Activated CD8-positive, alpha-beta memory T cell treated with anti-CD3 and anti-CD28 coated beads for 4 hours (primary cell): ENCODE measurements around the gene ANKRD33B.
"Not testable (repeated sequence)": the region's sequence is repeated elsewhere in the genome, so short reads cannot be mapped to it uniquely, and the experiment has no call there.

ENCODE experiments used
- DNase-seq, 2 donors: peaks; one replicate each; pipeline ENCODE4 v3.0.0-alpha.2; 2020; ENCODE audit warnings: low read depth in 2 of 2

ANKRD33B gene

GRCh38 chr5:10556893-10557746, 6.8 kb upstream of the ANKRD33B start:
- DNase-seq = no peak

DNA sequence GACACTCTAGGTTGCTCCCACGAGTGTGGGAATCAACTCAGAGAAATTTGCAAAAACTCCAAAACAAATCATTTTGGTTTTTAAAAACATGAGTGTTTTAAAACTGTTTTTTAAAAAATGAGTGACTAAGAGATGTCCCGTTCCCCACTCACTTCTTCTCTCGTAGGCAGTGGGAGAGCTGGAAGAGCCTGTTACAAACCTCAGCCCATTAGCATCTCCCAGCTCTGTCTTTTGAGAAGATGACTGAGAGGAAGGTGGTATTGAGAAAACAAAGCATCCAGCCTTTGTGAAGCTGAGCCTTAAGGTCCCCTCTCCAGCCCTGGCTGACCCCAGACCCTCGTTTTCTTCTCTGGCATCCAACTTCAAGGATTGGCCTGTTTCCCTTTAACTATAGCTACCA, 4.7 kb upstream of the ANKRD33B start:
- no peak for DNase-seq

GRCh38 chr5:10559871-10560270, 4.0 kb upstream of the ANKRD33B start:
- no peak for DNase-seq

DNA sequence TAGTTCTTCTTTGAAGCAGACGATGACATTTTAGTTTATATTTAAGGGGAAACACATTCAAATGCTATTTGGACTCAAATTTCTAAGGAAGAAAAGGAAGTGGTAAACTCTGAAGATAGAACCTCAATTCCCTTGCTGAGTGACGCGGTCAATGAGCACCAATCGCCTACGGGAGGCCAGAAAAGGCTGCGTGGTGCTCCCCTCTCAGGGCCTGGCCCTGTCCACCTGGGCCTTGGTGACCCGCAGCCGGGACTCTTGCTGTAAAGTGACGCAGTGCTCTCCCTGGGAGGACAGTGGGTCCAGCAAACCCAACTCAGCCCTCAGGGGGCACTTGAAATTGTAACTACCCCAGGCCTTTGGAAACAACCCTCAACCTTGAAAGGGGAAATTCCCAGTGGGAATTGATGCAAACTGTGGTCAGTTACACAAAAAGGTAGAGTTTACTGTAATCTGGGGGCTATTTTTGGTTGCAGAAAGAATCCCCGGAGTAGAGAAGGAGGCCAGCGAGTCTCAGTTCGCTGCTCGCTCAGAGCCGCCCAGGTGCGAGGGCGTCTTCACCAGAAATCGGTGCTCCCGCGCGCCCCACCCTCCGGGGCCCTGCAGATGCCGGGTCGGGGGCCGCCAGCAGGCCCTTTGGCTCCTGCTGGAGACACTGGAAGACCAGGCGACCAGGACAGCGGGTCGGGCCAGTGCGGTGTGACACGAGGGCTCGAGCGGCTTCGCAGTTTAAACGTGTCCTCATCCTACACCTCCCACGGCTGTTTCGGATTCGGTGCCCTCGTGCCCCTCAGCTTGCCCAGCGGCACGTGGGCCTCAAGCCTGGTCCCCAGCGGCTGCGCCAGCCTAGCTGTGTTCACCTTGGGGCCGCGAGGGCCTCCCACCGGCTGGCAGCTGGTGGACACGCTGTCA, 1.4 kb upstream of the ANKRD33B start:
- DNase-seq = no peak

- no peak for DNase-seq
Measured at GRCh38 chr5:10563110-10563944, 543 bp upstream of the ANKRD33B start.

DNA sequence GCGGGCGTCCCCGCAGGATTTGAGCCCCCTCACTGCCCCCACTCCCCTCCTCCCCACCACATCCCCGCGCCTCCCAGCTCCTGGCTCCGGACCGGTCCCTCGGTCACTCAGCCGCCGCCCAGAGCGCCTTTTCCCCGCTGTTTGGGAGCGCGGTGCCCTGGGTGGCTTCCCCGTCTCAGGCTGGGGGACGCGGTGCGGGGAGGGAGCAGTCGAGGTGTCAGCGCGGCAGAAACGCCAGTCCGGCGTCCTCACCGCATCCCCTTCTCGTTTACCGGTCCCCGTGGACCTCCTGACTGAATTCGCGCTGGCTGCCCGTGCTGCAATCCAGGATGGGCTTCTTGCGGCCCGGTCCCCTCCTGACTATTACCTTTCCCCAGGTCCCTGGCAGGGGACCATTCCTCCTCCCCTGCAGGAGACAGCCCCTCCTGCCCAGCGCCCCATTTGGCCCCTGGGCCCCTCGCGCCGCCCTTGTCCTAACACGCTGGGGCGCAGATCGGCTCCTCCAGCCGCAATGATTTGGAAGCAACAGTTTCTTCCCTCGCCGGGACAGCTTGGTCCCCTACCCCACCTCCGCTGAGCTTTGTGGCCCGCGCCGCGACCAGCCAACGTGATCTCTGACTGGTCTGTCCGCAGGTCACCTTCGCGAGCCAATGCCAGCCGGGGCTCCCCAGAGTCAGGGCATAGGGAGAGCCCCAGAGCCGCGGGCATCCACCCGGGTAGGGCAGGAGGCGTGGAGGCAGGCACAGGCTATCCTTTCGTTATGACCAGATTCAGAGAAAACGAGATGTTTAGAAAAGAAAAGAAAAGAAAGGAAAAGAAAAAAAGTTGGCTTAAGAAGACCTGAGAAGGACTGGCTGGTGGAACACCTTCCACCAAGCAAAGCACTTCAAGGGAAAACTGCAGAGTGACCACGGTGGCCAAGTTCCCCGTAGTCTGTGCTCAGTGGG, 1.2 kb downstream of the ANKRD33B start:
- no peak for DNase-seq

DNA sequence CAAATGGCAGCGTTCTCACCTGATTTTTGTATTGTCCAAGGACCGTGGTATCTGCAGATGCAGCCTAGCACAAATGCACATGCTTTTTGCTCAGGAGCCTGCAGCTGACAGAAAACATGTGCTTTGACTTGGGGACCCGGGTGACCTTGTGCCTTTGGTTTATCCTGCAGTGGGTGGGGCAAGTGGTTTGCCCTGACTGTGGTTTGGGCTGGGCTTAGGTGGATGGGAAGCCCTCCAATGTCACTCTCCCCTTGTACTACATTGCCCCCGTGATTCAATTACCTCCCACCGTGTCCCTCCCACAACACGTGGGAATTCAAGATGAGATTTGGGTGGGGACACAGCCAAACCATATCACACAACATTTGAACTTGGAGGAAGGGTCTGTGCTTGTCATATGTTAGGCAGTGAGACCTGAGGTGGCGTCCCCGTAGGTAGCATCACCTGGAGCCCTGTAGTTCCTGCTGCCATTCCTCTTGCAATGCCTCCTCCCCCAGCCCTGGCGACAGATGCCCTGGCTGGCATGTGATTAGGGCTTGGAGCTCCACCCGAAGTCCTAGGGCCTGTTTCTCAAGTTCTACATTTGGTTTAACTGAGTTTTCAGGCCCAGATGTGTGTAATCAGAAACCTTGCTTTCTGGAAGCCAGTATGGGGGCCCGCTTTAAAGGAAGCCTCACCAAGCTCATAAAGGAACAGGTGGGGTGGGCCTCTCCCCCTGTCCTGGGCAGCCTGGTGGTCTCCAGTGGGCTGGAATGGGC, 2.1 kb downstream of the ANKRD33B start:
- DNase-seq = no peak

DNA sequence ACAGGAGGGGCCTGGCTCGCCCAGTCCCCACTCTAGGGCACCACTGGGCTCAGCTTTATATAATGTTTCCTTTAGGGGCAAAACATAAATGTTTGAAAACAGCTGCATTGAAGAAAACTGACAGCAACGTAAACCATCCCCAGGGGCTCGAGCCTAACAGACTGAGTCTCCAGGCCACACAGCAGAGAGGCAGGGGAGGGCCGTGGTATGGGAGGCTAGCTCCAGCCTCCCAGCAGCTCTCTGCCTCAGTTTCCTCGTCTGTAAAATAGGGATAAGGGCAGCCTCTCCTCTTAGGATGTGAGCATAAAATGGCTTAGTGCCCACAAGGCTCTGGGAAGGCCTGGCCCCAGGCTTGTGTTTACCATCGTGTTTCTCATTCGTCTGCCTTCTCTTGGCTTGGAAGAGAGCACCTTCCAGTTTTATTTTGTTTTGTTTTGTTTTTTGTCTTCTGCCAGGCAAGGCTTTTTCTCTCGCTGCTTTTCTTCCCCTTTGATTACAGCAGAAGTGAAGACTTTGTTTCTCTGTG, 2.7 kb downstream of the ANKRD33B start:
- no peak for DNase-seq

GRCh38 chr5:10567121-10567591, 3.3 kb downstream of the ANKRD33B start:
- no peak for DNase-seq

DNA sequence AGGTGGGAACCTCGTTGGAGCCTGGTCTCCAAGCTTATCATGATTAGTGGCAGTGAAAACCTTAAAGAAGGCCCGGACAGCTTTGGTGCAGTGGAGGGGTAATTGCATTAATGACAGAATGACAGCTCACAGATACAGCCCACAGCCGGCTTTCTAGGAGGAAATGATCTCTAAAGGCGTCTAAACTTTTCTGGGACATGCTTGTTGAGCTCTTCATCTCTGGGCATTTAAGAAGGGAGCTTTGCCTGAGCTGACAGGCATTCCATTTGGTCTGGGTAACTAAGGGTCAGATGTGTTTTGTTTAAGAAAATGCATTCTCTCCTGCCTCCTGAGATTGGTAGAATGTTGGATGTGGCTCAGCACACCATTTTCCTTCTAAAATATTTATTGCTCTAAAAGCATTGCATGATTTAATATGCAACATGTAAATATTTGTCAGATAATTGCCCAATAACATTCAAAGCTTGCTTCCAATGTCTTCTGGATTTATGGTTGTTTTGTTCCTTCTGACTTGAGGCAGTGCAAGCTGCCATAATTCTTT, 4.0 kb downstream of the ANKRD33B start:
- no peak for DNase-seq

DNA sequence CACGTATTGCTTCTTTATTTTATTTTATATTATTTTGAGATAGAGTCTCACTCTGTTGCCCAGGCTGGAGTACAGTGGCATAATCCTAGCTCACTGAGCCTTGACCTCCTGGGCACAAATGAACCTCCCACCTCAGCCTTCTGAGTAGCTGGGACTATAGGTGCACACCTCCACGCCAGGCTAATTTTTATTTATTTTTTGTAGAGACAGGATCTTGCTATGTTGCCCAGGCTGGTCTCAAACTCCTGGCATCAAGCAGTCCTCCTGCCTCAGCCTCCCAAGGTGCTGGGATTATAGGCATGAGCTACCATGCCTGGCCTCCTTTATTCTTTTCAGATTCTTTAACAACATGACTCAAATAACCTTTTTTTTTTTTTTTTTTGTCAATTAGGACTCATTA, 6.7 kb downstream of the ANKRD33B start:
- not testable (repeated sequence) for DNase-seq

DNA sequence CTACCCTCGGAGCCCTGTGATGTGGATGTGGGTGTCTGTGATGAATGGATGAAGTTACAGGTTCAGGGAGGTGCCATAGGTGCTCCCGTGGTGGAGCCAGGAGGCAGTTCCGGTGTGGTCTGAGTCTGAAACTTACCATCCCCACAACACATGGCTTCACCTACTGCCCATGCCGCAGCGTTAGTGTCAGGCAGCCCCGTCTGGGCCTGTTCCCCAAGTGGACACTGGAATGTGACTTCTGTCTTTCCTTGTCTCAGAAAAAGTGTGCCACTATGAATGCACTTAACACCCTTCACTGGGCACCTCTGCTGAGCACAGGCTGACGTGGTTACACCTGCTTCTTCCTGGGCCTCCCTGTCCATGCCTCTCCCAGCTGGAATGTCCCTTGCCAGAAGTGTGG, 8.6 kb downstream of the ANKRD33B start:
- no peak for DNase-seq

DNA sequence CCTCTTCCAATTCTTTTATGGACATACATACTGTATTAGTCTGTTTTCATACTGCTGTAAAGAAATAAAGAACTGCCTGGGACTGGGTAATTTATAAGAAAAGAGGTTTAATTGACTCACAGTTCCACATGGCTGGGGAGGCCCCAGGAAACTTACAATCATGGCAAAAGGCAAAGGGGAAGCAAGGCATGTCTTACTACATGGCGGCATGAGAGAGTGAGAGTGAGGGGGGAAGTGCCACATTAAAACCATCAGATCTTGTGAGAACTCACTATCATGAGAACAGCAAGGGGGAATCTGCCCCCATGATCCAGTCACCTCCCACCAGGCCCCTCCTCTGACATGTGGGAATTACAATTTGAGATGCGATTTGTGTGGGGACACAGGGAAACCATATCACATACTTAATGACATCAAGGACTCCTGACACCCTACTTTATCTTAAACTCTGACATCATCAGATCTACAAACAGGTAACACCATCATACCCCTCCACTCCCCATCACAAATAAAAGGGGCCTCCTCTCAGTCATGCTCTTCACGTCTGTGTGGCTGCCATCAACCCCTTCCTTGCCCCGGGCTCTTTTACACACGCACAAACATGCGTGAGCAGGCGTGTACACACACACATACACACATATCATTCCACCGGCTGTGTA, 9.7 kb downstream of the ANKRD33B start:
- DNase-seq = no peak

GRCh38 chr5:10574879-10575278, 11.0 kb downstream of the ANKRD33B start:
- DNase-seq = not testable (repeated sequence)

- no peak for DNase-seq
Measured at GRCh38 chr5:10576121-10576789, 12.4 kb downstream of the ANKRD33B start.

GRCh38 chr5:10576790-10577189, 12.9 kb downstream of the ANKRD33B start:
- no peak for DNase-seq

GRCh38 chr5:10577371-10578292, 13.8 kb downstream of the ANKRD33B start:
- DNase-seq = no peak
